HepG2 (cell line): Measurements from ENCODE around the gene MRPL20. TPM values are rescaled to one million over a fixed set of nuclear protein-coding genes. Genes with fewer than 3 reads are reported as not detected.
A peak's percentile ranks its signal among the peaks of the same experiment; 100 is the strongest.

ENCODE experiments used
- ARNT2 ChIP-seq: sonication (generic); formaldehyde crosslinking; IDR thresholded peaks from 2 replicates; pipeline ENCODE4 v1.8.0; 2022; ENCODE audit warnings: mild to moderate bottlenecking, low read depth, missing genetic modification reagents, moderate library complexity
- DRAP1 ChIP-seq: IDR thresholded peaks from 2 replicates; pipeline ENCODE4 v1.6.1; 2016; ENCODE audit warnings: missing genetic modification reagents, missing compliant biosample characterization
- EED ChIP-seq: sonication (generic); formaldehyde crosslinking; IDR thresholded peaks from 2 replicates; pipeline ENCODE4 v1.5.0; 2020; ENCODE audit warnings: mild to moderate bottlenecking, missing genetic modification reagents
- GLI4 ChIP-seq: sonication (generic); formaldehyde crosslinking; IDR thresholded peaks from 2 replicates; pipeline ENCODE4 v1.5.1; 2020; ENCODE audit warnings: missing genetic modification reagents, mild to moderate bottlenecking, moderate library complexity, borderline replicate concordance
- HIC2 ChIP-seq: sonication (generic); formaldehyde crosslinking; IDR thresholded peaks from 2 replicates; pipeline ENCODE4 v1.9.0; 2022; ENCODE audit warnings: low read depth, missing genetic modification reagents
- IRF2 ChIP-seq: IDR thresholded peaks from 2 replicates; pipeline ENCODE4 v1.6.1; 2018; ENCODE audit warnings: missing genetic modification reagents, missing compliant biosample characterization
- MAF1 ChIP-seq: sonication (generic); formaldehyde crosslinking; IDR thresholded peaks from 2 replicates; pipeline ENCODE4 v1.5.0; 2020; ENCODE audit warnings: missing genetic modification reagents, borderline replicate concordance
- MAFG ChIP-seq: sonication (generic); formaldehyde crosslinking; IDR thresholded peaks from 2 replicates; pipeline ENCODE4 v1.5.1; 2020; ENCODE audit warnings: mild to moderate bottlenecking, missing genetic modification reagents
- MTERF4 ChIP-seq: sonication (generic); formaldehyde crosslinking; IDR thresholded peaks from 2 replicates; pipeline ENCODE4 v1.8.0; 2023; ENCODE audit warnings: mild to moderate bottlenecking, missing genetic modification reagents
- SAFB2 ChIP-seq: sonication (generic); formaldehyde crosslinking; IDR thresholded peaks from 2 replicates; pipeline ENCODE4 v1.5.1; 2020; ENCODE audit warnings: missing genetic modification reagents, low read depth, mild to moderate bottlenecking, borderline replicate concordance
- SOX5 ChIP-seq: IDR thresholded peaks from 2 replicates; pipeline ENCODE4 v1.6.1; 2016; ENCODE audit warnings: borderline replicate concordance
- TMF1 ChIP-seq: sonication (generic); formaldehyde crosslinking; IDR thresholded peaks from 2 replicates; pipeline ENCODE4 v1.8.1; 2022; ENCODE audit warnings: low read depth, missing genetic modification reagents
- ZFX ChIP-seq: sonication (generic); formaldehyde crosslinking; IDR thresholded peaks from 2 replicates; pipeline ENCODE4 v1.4.0; 2020; ENCODE audit warnings: mild to moderate bottlenecking, low read depth, missing genetic modification reagents, moderate library complexity
- ZNF230 ChIP-seq: sonication (generic); formaldehyde crosslinking; IDR thresholded peaks from 2 replicates; pipeline ENCODE4 v1.4.0; 2020; ENCODE audit warnings: mild to moderate bottlenecking, missing genetic modification reagents
- ZNF275 ChIP-seq: sonication (generic); formaldehyde crosslinking; IDR thresholded peaks from 2 replicates; pipeline ENCODE4 v1.8.0; 2022; ENCODE audit warnings: missing genetic modification reagents, mild to moderate bottlenecking, inconsistent platforms, borderline replicate concordance
- ZNF510 ChIP-seq: sonication (generic); formaldehyde crosslinking; IDR thresholded peaks from 2 replicates; pipeline ENCODE4 v1.4.0; 2020; ENCODE audit warnings: low read depth, mild to moderate bottlenecking, missing genetic modification reagents
- ZNF530 ChIP-seq: sonication (generic); formaldehyde crosslinking; IDR thresholded peaks from 2 replicates; pipeline ENCODE4 v1.5.0; 2020; ENCODE audit warnings: low read depth, mild to moderate bottlenecking, missing genetic modification reagents
- ZNF616 ChIP-seq: sonication (generic); formaldehyde crosslinking; IDR thresholded peaks from 2 replicates; pipeline ENCODE4 v1.5.0; 2020; ENCODE audit warnings: low read depth, mild to moderate bottlenecking, missing genetic modification reagents
- ZNF746 ChIP-seq: sonication (generic); formaldehyde crosslinking; IDR thresholded peaks from 2 replicates; pipeline ENCODE4 v1.8.0; 2022; ENCODE audit warnings: mild to moderate bottlenecking, missing genetic modification reagents
- polyA plus RNA-seq, 8 experiments: library from polyadenylated mRNA; depleted of rRNA in 3 of 8; stranded (reverse) in 7 of 8; unstranded in 1 of 8; fragments of >200 nt; fragmentation: Illumina TruSeq in 4 of 8; extraction: Trizol in 4 of 8; gene quantifications; 2 replicates each; pipeline versions ENCODE4 v1.2.1 to v1.2.3, GENCODE V29; 2011 to 2016; ENCODE audit warnings: low read depth in 4 of 8, missing spikeins in 1 of 8, mixed read lengths in 1 of 8; ENCODE audit not compliant: insufficient read depth in 1 of 8
- total RNA-seq, 5 experiments: library from RNA; depleted of rRNA; stranded (reverse); fragments of >200 nt; fragmentation: Illumina TruSeq; extraction: Trizol; gene quantifications; 2 replicates each; pipeline ENCODE4 v1.2.3, GENCODE V29; 2016; ENCODE audit warnings: low read depth in 1 of 5
- TF ChIP-seq, protein P1 (sequence below): sonication (generic); formaldehyde crosslinking; IDR thresholded peaks from 2 replicates; pipeline ENCODE4 v1.8.0; 2022; ENCODE audit warnings: mild to moderate bottlenecking, missing genetic modification reagents, moderate library complexity
- TF ChIP-seq, protein P2 (sequence below): sonication (generic); formaldehyde crosslinking; IDR thresholded peaks from 2 replicates; pipeline ENCODE4 v1.4.0; 2020; ENCODE audit warnings: missing genetic modification reagents

Gene MRPL20
- total and polyA plus RNA-seq, 2 of the 13 experiments (the other 11 are each of a cell fraction or from before 2014, with no cell fraction given): 59.2 to 127 TPM

- TF ChIP-seq HIC2 (CRISPR knock-in tag) (no peak), IRF2 (CRISPR knock-in tag) (no peak), ZFX (CRISPR knock-in tag) (peak; percentile 32; the same call in 1 of the 2 replicates), ZNF510 (CRISPR knock-in tag) (0 out of 2 replicates have a peak, but pooled peaks have one; percentile 40), SAFB2 (CRISPR knock-in tag) (0 out of 2 replicates have a peak, but pooled peaks have one; percentile 6), MAFG (no peak), ZNF275 (CRISPR knock-in tag) (no peak), ZNF616 (CRISPR knock-in tag) (peak; percentile 66; the same call in 1 of the 2 replicates), DRAP1 (CRISPR knock-in tag) (no peak), TMF1 (CRISPR knock-in tag) (no peak), ZNF746 (no peak), ARNT2 (CRISPR knock-in tag) (0 out of 2 replicates have a peak, but pooled peaks have one; percentile 67), MTERF4 (0 out of 2 replicates have a peak, but pooled peaks have one; percentile 6), GLI4 (CRISPR knock-in tag) (no peak), MAF1 (CRISPR knock-in tag) (no peak), EED (CRISPR knock-in tag) (0 out of 2 replicates have a peak, but pooled peaks have one; percentile 49), ZNF530 (0 out of 2 replicates have a peak, but pooled peaks have one; percentile 66), SOX5 (CRISPR knock-in tag) (no peak), ZNF230 (CRISPR knock-in tag) (0 out of 2 replicates have a peak, but pooled peaks have one; percentile 7)
- TF ChIP-seq, protein P1, sequence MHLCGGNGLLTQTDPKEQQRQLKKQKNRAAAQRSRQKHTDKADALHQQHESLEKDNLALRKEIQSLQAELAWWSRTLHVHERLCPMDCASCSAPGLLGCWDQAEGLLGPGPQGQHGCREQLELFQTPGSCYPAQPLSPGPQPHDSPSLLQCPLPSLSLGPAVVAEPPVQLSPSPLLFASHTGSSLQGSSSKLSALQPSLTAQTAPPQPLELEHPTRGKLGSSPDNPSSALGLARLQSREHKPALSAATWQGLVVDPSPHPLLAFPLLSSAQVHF (CRISPR knock-in tag): 0 out of 2 replicates have a peak, but pooled peaks have one; percentile 6
- TF ChIP-seq, protein P2, sequence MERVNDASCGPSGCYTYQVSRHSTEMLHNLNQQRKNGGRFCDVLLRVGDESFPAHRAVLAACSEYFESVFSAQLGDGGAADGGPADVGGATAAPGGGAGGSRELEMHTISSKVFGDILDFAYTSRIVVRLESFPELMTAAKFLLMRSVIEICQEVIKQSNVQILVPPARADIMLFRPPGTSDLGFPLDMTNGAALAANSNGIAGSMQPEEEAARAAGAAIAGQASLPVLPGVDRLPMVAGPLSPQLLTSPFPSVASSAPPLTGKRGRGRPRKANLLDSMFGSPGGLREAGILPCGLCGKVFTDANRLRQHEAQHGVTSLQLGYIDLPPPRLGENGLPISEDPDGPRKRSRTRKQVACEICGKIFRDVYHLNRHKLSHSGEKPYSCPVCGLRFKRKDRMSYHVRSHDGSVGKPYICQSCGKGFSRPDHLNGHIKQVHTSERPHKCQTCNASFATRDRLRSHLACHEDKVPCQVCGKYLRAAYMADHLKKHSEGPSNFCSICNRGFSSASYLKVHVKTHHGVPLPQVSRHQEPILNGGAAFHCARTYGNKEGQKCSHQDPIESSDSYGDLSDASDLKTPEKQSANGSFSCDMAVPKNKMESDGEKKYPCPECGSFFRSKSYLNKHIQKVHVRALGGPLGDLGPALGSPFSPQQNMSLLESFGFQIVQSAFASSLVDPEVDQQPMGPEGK (CRISPR knock-in tag): no peak
Observed at GRCh38 chr1:1399872-1400575, 7.1 kb downstream of the MRPL20 start (continued).
